A549 (cell line): ENCODE measurements around the gene ISCA2.

ENCODE experiments used
- CBX8 ChIP-seq: fragments of 200-600 bp; sonication (generic); IDR thresholded peaks from 2 replicates; pipeline ENCODE4 v1.6.1; 2016
- CEBPB ChIP-seq, 2 experiments: fragments of >200 bp in 1 of 2; sonication (Bioruptor Twin) in 1 of 2; formaldehyde crosslinking in 1 of 2; IDR thresholded peaks; 2 replicates each; pipeline ENCODE4 v1.6.1; 2012 to 2016
- CHD2 ChIP-seq: fragments of 150-350 bp; IDR thresholded peaks from 2 replicates; pipeline ENCODE4 v1.6.1; 2014; ENCODE audit warnings: low read length; ENCODE audit not compliant: partially characterized antibody
- EHMT2 ChIP-seq: fragments of 200-600 bp; sonication (generic); IDR thresholded peaks from 2 replicates; pipeline ENCODE4 v1.6.1; 2016; ENCODE audit warnings: antibody characterized with exemption, low read depth, mild to moderate bottlenecking, moderate library complexity
- EP300 ChIP-seq, 2 experiments: fragments of >200 bp; sonication (Bioruptor Twin); formaldehyde crosslinking; IDR thresholded peaks; 2 replicates in 1 of 2; 3 replicates in 1 of 2; pipeline ENCODE4 v1.6.1; 2016 to 2017
- MAZ ChIP-seq: fragments of 150-350 bp; IDR thresholded peaks from 2 replicates; pipeline ENCODE4 v1.6.1; 2014; ENCODE audit warnings: antibody characterized with exemption, low read depth, low read length, borderline replicate concordance
- POLR2A ChIP-seq: IDR thresholded peaks from 2 replicates; pipeline ENCODE4 v1.6.1; 2012; ENCODE audit warnings: mild to moderate bottlenecking, low read length
- RFX5 ChIP-seq: fragments of 450-650 bp; IDR thresholded peaks from 2 replicates; pipeline ENCODE4 v1.7.1; 2014; ENCODE audit warnings: antibody characterized with exemption, mild to moderate bottlenecking, moderate library complexity
- ZFP36 ChIP-seq: fragments of 450-650 bp; IDR thresholded peaks from 2 replicates; pipeline ENCODE4 v1.6.1; 2014; ENCODE audit warnings: borderline replicate concordance; ENCODE audit not compliant: partially characterized antibody
- TF ChIP-seq, protein P1 (sequence below): fragments of 450-650 bp; IDR thresholded peaks from 2 replicates; pipeline ENCODE4 v1.6.1; 2014; ENCODE audit warnings: antibody characterized with exemption
- TF ChIP-seq, protein P2 (sequence below): IDR thresholded peaks from 2 replicates; pipeline ENCODE4 v1.6.1; 2012
- TF ChIP-seq, protein P3 (sequence below): fragments of >200 bp; sonication (Bioruptor Twin); formaldehyde crosslinking; IDR thresholded peaks from 3 replicates; pipeline ENCODE4 v1.5.1; 2016
- TF ChIP-seq, protein P4 (sequence below): fragments of 200-600 bp; sonication (generic); IDR thresholded peaks from 2 replicates; pipeline ENCODE4 v1.6.1; 2016; ENCODE audit warnings: antibody characterized with exemption, mild to moderate bottlenecking, moderate library complexity

DNA sequence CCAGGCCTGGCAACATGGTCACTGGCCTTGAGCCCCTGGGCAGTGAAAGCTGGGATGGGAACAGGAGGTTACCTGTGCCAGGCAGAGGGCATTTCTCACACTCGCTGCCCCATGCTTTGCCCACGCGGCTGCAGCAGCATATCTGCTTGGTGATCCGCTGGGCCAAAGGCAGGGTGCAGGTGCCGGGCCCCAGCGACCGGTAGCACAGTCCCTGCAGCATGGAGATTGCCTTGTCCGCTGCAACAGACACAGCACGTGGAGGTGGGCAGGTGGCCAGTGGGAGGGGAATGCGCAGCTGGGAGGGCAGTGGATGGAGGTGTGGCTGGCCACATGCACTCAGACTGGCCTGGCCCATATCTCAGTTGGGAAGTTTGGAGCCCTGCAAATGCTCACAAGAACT, 35.3 kb downstream of the ISCA2 start:
- no peak for TF ChIP-seq ZFP36
- no peak for TF ChIP-seq EHMT2
- TF ChIP-seq, protein P1, sequence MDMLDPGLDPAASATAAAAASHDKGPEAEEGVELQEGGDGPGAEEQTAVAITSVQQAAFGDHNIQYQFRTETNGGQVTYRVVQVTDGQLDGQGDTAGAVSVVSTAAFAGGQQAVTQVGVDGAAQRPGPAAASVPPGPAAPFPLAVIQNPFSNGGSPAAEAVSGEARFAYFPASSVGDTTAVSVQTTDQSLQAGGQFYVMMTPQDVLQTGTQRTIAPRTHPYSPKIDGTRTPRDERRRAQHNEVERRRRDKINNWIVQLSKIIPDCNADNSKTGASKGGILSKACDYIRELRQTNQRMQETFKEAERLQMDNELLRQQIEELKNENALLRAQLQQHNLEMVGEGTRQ, result no peak
- no peak for TF ChIP-seq POLR2A
- TF ChIP-seq, protein P2, sequence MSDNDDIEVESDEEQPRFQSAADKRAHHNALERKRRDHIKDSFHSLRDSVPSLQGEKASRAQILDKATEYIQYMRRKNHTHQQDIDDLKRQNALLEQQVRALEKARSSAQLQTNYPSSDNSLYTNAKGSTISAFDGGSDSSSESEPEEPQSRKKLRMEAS, result no peak
- TF ChIP-seq CBX8, result no peak
- TF ChIP-seq, protein P3, sequence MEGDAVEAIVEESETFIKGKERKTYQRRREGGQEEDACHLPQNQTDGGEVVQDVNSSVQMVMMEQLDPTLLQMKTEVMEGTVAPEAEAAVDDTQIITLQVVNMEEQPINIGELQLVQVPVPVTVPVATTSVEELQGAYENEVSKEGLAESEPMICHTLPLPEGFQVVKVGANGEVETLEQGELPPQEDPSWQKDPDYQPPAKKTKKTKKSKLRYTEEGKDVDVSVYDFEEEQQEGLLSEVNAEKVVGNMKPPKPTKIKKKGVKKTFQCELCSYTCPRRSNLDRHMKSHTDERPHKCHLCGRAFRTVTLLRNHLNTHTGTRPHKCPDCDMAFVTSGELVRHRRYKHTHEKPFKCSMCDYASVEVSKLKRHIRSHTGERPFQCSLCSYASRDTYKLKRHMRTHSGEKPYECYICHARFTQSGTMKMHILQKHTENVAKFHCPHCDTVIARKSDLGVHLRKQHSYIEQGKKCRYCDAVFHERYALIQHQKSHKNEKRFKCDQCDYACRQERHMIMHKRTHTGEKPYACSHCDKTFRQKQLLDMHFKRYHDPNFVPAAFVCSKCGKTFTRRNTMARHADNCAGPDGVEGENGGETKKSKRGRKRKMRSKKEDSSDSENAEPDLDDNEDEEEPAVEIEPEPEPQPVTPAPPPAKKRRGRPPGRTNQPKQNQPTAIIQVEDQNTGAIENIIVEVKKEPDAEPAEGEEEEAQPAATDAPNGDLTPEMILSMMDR, result no peak
- TF ChIP-seq, protein P4, sequence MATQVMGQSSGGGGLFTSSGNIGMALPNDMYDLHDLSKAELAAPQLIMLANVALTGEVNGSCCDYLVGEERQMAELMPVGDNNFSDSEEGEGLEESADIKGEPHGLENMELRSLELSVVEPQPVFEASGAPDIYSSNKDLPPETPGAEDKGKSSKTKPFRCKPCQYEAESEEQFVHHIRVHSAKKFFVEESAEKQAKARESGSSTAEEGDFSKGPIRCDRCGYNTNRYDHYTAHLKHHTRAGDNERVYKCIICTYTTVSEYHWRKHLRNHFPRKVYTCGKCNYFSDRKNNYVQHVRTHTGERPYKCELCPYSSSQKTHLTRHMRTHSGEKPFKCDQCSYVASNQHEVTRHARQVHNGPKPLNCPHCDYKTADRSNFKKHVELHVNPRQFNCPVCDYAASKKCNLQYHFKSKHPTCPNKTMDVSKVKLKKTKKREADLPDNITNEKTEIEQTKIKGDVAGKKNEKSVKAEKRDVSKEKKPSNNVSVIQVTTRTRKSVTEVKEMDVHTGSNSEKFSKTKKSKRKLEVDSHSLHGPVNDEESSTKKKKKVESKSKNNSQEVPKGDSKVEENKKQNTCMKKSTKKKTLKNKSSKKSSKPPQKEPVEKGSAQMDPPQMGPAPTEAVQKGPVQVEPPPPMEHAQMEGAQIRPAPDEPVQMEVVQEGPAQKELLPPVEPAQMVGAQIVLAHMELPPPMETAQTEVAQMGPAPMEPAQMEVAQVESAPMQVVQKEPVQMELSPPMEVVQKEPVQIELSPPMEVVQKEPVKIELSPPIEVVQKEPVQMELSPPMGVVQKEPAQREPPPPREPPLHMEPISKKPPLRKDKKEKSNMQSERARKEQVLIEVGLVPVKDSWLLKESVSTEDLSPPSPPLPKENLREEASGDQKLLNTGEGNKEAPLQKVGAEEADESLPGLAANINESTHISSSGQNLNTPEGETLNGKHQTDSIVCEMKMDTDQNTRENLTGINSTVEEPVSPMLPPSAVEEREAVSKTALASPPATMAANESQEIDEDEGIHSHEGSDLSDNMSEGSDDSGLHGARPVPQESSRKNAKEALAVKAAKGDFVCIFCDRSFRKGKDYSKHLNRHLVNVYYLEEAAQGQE, result no peak
- no peak for TF ChIP-seq EP300 (IDR thresholded peaks at IDR 0.05)
- TF ChIP-seq CHD2, result no peak
- TF ChIP-seq MAZ, result no peak
- no peak for TF ChIP-seq RFX5
- TF ChIP-seq CEBPB (IDR thresholded peaks at IDR 0.05), result no peak
